ENCODE results near the gene RGMA.

RGMA gene

GRCh38 chr15:93129702-93130488 lies 40.9 kb upstream of the RGMA start:
- no peak for DNase-seq (ENCODE audit: extremely low spot score)
- TF ChIP-seq FOXM1 (IDR thresholded peaks at IDR 0.05; ENCODE audit: borderline replicate concordance) (no peak), TARDBP (IDR thresholded peaks at IDR 0.05) (no peak)
- POLR2A ChIA-PET = interaction anchor here (1.1 kb wide), 1 partner anchor 11 kb away, joined by 3 read pairs; no protein-coding TSS in a partner anchor
- CTCF ChIA-PET = no interaction called here

GRCh38 chr15:93127286-93127685 lies 38.3 kb upstream of the RGMA start:
- ChIA-PET POLR2A (no interaction called here), CTCF (no interaction called here)
- TF ChIP-seq PKNOX1 (IDR thresholded peaks at IDR 0.05) (no peak), ARNT (IDR thresholded peaks at IDR 0.05) (no peak), FOXK2 (IDR thresholded peaks at IDR 0.05) (no peak), SUZ12 (IDR thresholded peaks at IDR 0.05) (no peak), HDGF (IDR thresholded peaks at IDR 0.05; ENCODE audit: borderline replicate concordance) (no peak), TARDBP (IDR thresholded peaks at IDR 0.05) (no peak), ZNF384 (IDR thresholded peaks at IDR 0.05) (no peak), CTBP1 (IDR thresholded peaks at IDR 0.05; ENCODE audit: borderline replicate concordance) (no peak), NFRKB (IDR thresholded peaks at IDR 0.05) (no peak)
- DNase-seq (ENCODE audit: extremely low spot score) = no peak

GRCh38 chr15:93126599-93126998 lies 37.6 kb upstream of the RGMA start:
- ChIA-PET CTCF (interaction anchor here (2.4 kb wide), 1 partner anchor 39 kb away, joined by 10 read pairs; no protein-coding TSS in a partner anchor), POLR2A (no interaction called here)
- no peak for DNase-seq (ENCODE audit: extremely low spot score)
- TF ChIP-seq FOXK2 (IDR thresholded peaks at IDR 0.05) (no peak), ELF4 (IDR thresholded peaks at IDR 0.05) (no peak), SUZ12 (IDR thresholded peaks at IDR 0.05) (no peak), TARDBP (IDR thresholded peaks at IDR 0.05) (no peak), PKNOX1 (IDR thresholded peaks at IDR 0.05) (no peak), ZNF384 (IDR thresholded peaks at IDR 0.05) (no peak), NFRKB (IDR thresholded peaks at IDR 0.05) (no peak), LEF1 (IDR thresholded peaks at IDR 0.05; ENCODE audit: borderline replicate concordance) (no peak), FOXA1 (IDR thresholded peaks at IDR 0.05) (no peak)

- TF ChIP-seq ARNT (IDR thresholded peaks at IDR 0.05) (no peak), CTBP1 (IDR thresholded peaks at IDR 0.05; ENCODE audit: borderline replicate concordance) (no peak), SP1 (IDR thresholded peaks at IDR 0.05) (no peak), ZNF384 (IDR thresholded peaks at IDR 0.05) (no peak), ELF4 (IDR thresholded peaks at IDR 0.05) (no peak), L3MBTL2 (conservative IDR thresholded peaks at IDR 0.05) (no peak), BHLHE40 (IDR thresholded peaks at IDR 0.05; ENCODE audit: borderline replicate concordance) (no peak), NFRKB (IDR thresholded peaks at IDR 0.05) (no peak), SUZ12 (IDR thresholded peaks at IDR 0.05) (no peak), PKNOX1 (IDR thresholded peaks at IDR 0.05) (no peak), TARDBP (IDR thresholded peaks at IDR 0.05) (no peak), FOXK2 (IDR thresholded peaks at IDR 0.05) (no peak), LEF1 (IDR thresholded peaks at IDR 0.05; ENCODE audit: borderline replicate concordance) (no peak), FOXA1 (IDR thresholded peaks at IDR 0.05) (no peak), FOXM1 (IDR thresholded peaks at IDR 0.05; ENCODE audit: borderline replicate concordance) (no peak), HDGF (IDR thresholded peaks at IDR 0.05; ENCODE audit: borderline replicate concordance) (no peak)
- POLR2A ChIA-PET = no interaction called here
- no peak for DNase-seq (ENCODE audit: extremely low spot score)
- CTCF ChIA-PET = interaction anchor here (2.4 kb wide), 1 partner anchor 38 kb away, joined by 10 read pairs; no protein-coding TSS in a partner anchor
These were observed 37.1 kb upstream of the RGMA start for GRCh38 chr15:93126148-93126547.

- DNase-seq (ENCODE audit: extremely low spot score) = no peak
- TF ChIP-seq NFRKB (IDR thresholded peaks at IDR 0.05) (no peak), BHLHE40 (IDR thresholded peaks at IDR 0.05; ENCODE audit: borderline replicate concordance) (no peak), FOXA1 (IDR thresholded peaks at IDR 0.05) (no peak), SUZ12 (IDR thresholded peaks at IDR 0.05) (no peak), CTBP1 (IDR thresholded peaks at IDR 0.05; ENCODE audit: borderline replicate concordance) (no peak), ZNF384 (IDR thresholded peaks at IDR 0.05) (no peak), LEF1 (IDR thresholded peaks at IDR 0.05; ENCODE audit: borderline replicate concordance) (no peak), HDGF (IDR thresholded peaks at IDR 0.05; ENCODE audit: borderline replicate concordance) (no peak), FOXK2 (IDR thresholded peaks at IDR 0.05) (no peak), ARNT (IDR thresholded peaks at IDR 0.05) (no peak), FOXM1 (IDR thresholded peaks at IDR 0.05; ENCODE audit: borderline replicate concordance) (no peak), TARDBP (IDR thresholded peaks at IDR 0.05) (no peak), ELF4 (IDR thresholded peaks at IDR 0.05) (no peak), SP1 (IDR thresholded peaks at IDR 0.05) (no peak), PKNOX1 (IDR thresholded peaks at IDR 0.05) (no peak), L3MBTL2 (conservative IDR thresholded peaks at IDR 0.05) (no peak)
- ChIA-PET POLR2A (no interaction called here), CTCF (no interaction called here)
These were observed 35.1 kb upstream of the RGMA start for GRCh38 chr15:93124126-93124525.

All from HEK293T (cell line).